MCF 10A (cell line): ENCODE measurements around the gene NRXN3. TPM values are rescaled to one million over a fixed set of nuclear protein-coding genes. Genes with fewer than 3 reads are reported as not detected.
"Not testable (repeated sequence)": the region's sequence is repeated elsewhere in the genome, so short reads cannot be mapped to it uniquely, and the experiment has no call there.

Experiments
- BruUV-seq: library from RNA; stranded (reverse); fragments of 400-500 nt; replicated peaks from 2 replicates; lab custom pipeline; 2021; lab: Mats Ljungman, UMichigan
- CTCF ChIA-PET: fragments of 300-600 bp; sonication (Branson Sonifier 250); formaldehyde crosslinking; extraction: SDS; loops from one replicate; lab custom pipeline; 2021; ENCODE audit warnings: antibody characterized with exemption, inconsistent platforms; lab: Yijun Ruan, JAX
- POLR2A ChIA-PET: fragments of 300-600, 350-650 bp; sonication (Branson Sonifier 250); formaldehyde crosslinking; extraction: SDS; loops from one replicate; lab custom pipeline; 2020; ENCODE audit warnings: antibody characterized with exemption, inconsistent platforms; lab: Yijun Ruan, JAX
- DNase-seq: peaks from one replicate; pipeline ENCODE4 v3.0.0-alpha.2; 2018; ENCODE audit not compliant: unreplicated experiment
- H3K27ac Mint-ChIP-seq: one replicate; pipeline ENCODE4 v1.8.0; 2022; ENCODE audit warnings: mild to moderate bottlenecking, low read depth, mixed read lengths; ENCODE audit not compliant: unreplicated experiment
- H3K27me3 Mint-ChIP-seq: one replicate; pipeline ENCODE4 v1.8.0; 2022; ENCODE audit warnings: mixed read lengths; ENCODE audit not compliant: insufficient read depth, unreplicated experiment
- H3K36me3 Mint-ChIP-seq: one replicate; pipeline ENCODE4 v1.8.0; 2022; ENCODE audit warnings: mild to moderate bottlenecking, moderate library complexity, mixed read lengths; ENCODE audit not compliant: insufficient read depth, unreplicated experiment
- H3K4me1 Mint-ChIP-seq: one replicate; pipeline ENCODE4 v1.8.0; 2022; ENCODE audit warnings: mixed read lengths; ENCODE audit not compliant: insufficient read depth, unreplicated experiment
- H3K4me3 Mint-ChIP-seq: one replicate; pipeline ENCODE4 v1.8.0; 2022; ENCODE audit warnings: mild to moderate bottlenecking, moderate library complexity, mixed read lengths; ENCODE audit not compliant: unreplicated experiment
- H3K9me3 Mint-ChIP-seq: one replicate; pipeline ENCODE4 v1.8.0; 2022; ENCODE audit warnings: mixed read lengths; ENCODE audit not compliant: unreplicated experiment
- CTCF ChIP-seq: fragments of 200-600 bp; IDR thresholded peaks from one replicate; pipeline ENCODE4 v1.8.0; 2022; ENCODE audit warnings: antibody characterized with exemption, mild to moderate bottlenecking; ENCODE audit not compliant: unreplicated experiment
- intact Hi-C: fragments of 100-400 bp; cut with micrococcal nuclease; formaldehyde crosslinking; loops from 2 replicates; pipeline ENCODE4 v1.14.1; 2022
- total RNA-seq: library from RNA; stranded (reverse); gene quantifications from 2 replicates; pipeline ENCODE4 v1.2.3, GENCODE V29; 2022

NRXN3 gene
- total RNA-seq, 1 experiment from 2014 or later = not detected

GRCh38 chr14:78486081-78486480, 315.9 kb downstream of the NRXN3 start:
- Mint-ChIP-seq H3K27me3 (no peaks in the 10 kb centered on the region), H3K36me3 (no peaks in the 10 kb centered on the region), H3K4me1 (no peaks in the 10 kb centered on the region), H3K27ac (no peak overlapping the region), H3K9me3 (peaks cover 10% of the 10 kb centered on the region), H3K4me3 (no peak overlapping the region)
- TF ChIP-seq CTCF = no peak
- DNase-seq = no peak
- BruUV-seq = no TSS peak
- POLR2A ChIA-PET = no interaction called here
- intact Hi-C loops = no loop called here
- CTCF ChIA-PET = no interaction called here

GRCh38 chr14:78486621-78487020, 316.4 kb downstream of the NRXN3 start:
- no peak overlapping the region for H3K4me3 Mint-ChIP-seq
- H3K4me1 Mint-ChIP-seq = no peaks in the 10 kb centered on the region
- no TSS peak for BruUV-seq
- no peak for TF ChIP-seq CTCF
- H3K27me3 Mint-ChIP-seq = no peaks in the 10 kb centered on the region
- intact Hi-C loops = no loop called here
- H3K27ac Mint-ChIP-seq = no peak overlapping the region
- H3K36me3 Mint-ChIP-seq = no peaks in the 10 kb centered on the region
- ChIA-PET CTCF (no interaction called here), POLR2A (no interaction called here)
- peaks cover 10% of the 10 kb centered on the region for H3K9me3 Mint-ChIP-seq
- no peak for DNase-seq

DNA sequence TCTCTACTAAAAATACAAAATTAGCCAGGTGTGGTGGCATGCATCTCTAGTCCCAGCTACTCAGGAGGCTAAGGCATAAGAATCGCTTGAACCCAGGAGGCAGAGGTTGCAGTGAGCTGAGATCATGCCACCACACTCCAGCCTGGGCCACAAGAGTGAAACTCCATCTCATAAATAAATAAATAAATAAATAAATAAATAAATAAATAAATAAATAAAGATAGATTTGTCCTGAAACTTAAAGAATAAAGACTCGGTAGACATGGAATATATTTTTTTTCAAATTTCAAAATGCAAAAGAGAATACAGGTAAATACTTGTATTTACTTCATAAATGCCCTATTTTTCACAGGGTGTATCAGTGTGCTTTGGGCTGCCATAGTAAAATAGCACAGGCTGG, 317.4 kb downstream of the NRXN3 start:
- H3K9me3 Mint-ChIP-seq = peaks cover 10% of the 10 kb centered on the region
- DNase-seq, H3K27me3 Mint-ChIP-seq, H3K36me3 Mint-ChIP-seq, intact Hi-C loops, H3K27ac Mint-ChIP-seq, H3K4me3 Mint-ChIP-seq, CTCF ChIA-PET, POLR2A ChIA-PET, BruUV-seq, H3K4me1 Mint-ChIP-seq: not testable (repeated sequence)

DNA sequence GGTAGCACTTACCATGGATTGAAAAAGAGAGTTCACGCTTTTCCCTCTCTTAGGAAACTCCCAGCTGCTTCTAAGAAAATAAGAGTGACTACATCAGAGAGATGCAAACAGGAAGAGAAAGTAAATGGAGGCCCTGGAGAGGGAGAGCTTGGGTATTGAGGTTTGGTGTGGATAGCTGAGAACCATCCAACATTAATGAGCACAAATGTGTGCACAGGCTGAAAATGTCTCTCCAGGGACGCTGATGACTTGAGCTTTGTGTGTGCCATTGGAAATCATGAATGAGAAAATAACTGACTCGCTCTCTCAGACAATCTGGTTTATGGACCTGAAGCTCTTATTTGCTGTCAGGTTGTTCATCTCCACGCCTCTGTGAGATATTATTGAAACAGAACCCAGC, 318.8 kb downstream of the NRXN3 start:
- H3K27me3 Mint-ChIP-seq = no peaks in the 10 kb centered on the region
- TF ChIP-seq CTCF = no peak
- no peak overlapping the region for H3K27ac Mint-ChIP-seq
- no peak overlapping the region for H3K4me3 Mint-ChIP-seq
- CTCF ChIA-PET = no interaction called here
- no peaks in the 10 kb centered on the region for H3K36me3 Mint-ChIP-seq
- H3K4me1 Mint-ChIP-seq = no peaks in the 10 kb centered on the region
- no peak for DNase-seq
- intact Hi-C loops = no loop called here
- POLR2A ChIA-PET = no interaction called here
- no TSS peak for BruUV-seq
- H3K9me3 Mint-ChIP-seq = peaks cover 10% of the 10 kb centered on the region

DNA sequence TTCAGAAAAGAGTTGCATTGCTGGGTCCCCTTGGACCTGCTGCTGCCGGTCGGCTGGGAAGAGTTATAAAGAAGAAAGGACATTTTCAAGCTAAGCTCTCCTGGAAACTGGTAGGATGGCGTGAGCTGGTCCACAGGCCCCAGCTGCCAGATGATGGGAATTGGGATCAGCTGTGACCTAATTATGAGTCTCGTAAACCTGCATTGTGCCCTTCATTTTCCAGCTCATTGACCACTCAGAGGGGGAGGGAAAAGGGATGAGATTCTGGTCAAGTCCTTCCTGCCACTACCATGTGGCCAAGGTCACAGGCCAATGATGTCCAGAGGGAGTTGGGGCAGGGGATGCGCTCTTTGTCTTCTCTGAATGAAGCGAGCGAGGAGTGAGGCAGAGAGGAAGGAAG, 320.9 kb downstream of the NRXN3 start:
- TF ChIP-seq CTCF = no peak
- no peak overlapping the region for H3K27ac Mint-ChIP-seq
- BruUV-seq = no TSS peak
- H3K27me3 Mint-ChIP-seq = no peaks in the 10 kb centered on the region
- ChIA-PET POLR2A (no interaction called here), CTCF (interaction anchor here (0.8 to 1.0 kb wide), 2 partner anchors 76 to 210 kb away, joined by 3 to 4 read pairs; no protein-coding TSS in a partner anchor)
- intact Hi-C loops = no loop called here
- H3K9me3 Mint-ChIP-seq = peaks cover 10% of the 10 kb centered on the region
- no peak for DNase-seq
- H3K4me1 Mint-ChIP-seq = no peaks in the 10 kb centered on the region
- H3K4me3 Mint-ChIP-seq = no peak overlapping the region
- H3K36me3 Mint-ChIP-seq = no peaks in the 10 kb centered on the region
